Epithelial cell of proximal tubule (primary cell): ENCODE measurements around the gene PPCDC. TPM values are rescaled to one million over a fixed set of nuclear protein-coding genes. Genes with fewer than 3 reads are reported as not detected.
A peak's percentile ranks its signal among the peaks of the same experiment; 100 is the strongest.

Experiments
- DNase-seq: peaks from one replicate; pipeline ENCODE4 v3.0.0-alpha.2; 2011; ENCODE audit warnings: low read depth
- H3K4me3 ChIP-seq: 2 replicates; pipeline ENCODE4 v1.5.1; 2011; ENCODE audit warnings: low read depth, mild to moderate bottlenecking, low read length
- total RNA-seq: library from RNA; depleted of rRNA; stranded (reverse); fragments of >200 nt; gene quantifications from 2 replicates; pipeline ENCODE4 v1.2.3, GENCODE V29; 2015
- TF ChIP-seq, protein P1 (sequence below): conservative IDR thresholded peaks from 2 replicates; pipeline ENCODE4 v1.5.1; 2012; ENCODE audit warnings: low read depth, mild to moderate bottlenecking, low read length

Gene PPCDC
- total RNA-seq, 1 donor from 2014 or later, result 26.1 TPM

DNA sequence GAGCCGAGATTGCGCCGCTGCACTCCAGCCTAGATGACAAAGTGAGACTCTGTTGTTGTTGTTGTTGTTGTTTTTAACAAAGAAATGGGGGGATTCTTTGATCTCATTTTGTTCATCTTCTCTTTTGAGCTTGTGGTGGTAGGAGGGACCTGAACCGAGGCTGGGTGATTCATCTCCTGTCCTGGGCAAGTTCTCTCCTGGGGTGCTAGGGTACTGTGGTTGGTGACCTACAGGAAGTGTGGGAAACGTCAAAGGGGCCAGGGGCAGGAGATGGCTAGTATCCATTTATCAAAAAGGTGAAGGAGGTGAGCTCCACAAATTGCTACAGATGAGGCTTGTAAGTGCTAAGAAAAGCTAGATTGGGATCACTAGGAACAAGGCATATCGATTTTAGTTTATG is 14.3 kb downstream of the PPCDC start:
- TF ChIP-seq, protein P1, sequence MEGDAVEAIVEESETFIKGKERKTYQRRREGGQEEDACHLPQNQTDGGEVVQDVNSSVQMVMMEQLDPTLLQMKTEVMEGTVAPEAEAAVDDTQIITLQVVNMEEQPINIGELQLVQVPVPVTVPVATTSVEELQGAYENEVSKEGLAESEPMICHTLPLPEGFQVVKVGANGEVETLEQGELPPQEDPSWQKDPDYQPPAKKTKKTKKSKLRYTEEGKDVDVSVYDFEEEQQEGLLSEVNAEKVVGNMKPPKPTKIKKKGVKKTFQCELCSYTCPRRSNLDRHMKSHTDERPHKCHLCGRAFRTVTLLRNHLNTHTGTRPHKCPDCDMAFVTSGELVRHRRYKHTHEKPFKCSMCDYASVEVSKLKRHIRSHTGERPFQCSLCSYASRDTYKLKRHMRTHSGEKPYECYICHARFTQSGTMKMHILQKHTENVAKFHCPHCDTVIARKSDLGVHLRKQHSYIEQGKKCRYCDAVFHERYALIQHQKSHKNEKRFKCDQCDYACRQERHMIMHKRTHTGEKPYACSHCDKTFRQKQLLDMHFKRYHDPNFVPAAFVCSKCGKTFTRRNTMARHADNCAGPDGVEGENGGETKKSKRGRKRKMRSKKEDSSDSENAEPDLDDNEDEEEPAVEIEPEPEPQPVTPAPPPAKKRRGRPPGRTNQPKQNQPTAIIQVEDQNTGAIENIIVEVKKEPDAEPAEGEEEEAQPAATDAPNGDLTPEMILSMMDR, result no peak
- H3K4me3 ChIP-seq, result no peak overlapping the region
- DNase-seq, result no peak

DNA sequence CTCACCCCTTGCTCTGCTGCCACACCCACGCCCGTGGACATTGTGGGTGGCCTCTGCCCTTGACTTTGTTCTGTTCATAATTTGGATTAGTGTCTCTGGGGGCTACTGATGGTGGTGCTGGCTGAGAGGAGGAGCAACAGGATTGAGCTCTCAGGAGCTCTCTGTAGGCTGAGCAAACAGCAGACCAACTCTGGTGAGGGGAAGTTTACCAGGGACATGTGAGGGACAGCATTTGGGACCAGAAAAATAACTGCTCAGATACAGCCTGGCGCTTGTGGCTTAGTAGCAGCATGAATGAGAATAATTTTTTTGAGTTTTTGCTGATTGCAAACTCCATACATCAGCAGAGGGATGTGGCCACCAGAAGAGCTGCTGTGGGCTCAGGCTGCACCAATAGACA is 14.8 kb downstream of the PPCDC start:
- no peak for DNase-seq
- no peak overlapping the region for H3K4me3 ChIP-seq
- TF ChIP-seq, protein P1, result no peak

DNA sequence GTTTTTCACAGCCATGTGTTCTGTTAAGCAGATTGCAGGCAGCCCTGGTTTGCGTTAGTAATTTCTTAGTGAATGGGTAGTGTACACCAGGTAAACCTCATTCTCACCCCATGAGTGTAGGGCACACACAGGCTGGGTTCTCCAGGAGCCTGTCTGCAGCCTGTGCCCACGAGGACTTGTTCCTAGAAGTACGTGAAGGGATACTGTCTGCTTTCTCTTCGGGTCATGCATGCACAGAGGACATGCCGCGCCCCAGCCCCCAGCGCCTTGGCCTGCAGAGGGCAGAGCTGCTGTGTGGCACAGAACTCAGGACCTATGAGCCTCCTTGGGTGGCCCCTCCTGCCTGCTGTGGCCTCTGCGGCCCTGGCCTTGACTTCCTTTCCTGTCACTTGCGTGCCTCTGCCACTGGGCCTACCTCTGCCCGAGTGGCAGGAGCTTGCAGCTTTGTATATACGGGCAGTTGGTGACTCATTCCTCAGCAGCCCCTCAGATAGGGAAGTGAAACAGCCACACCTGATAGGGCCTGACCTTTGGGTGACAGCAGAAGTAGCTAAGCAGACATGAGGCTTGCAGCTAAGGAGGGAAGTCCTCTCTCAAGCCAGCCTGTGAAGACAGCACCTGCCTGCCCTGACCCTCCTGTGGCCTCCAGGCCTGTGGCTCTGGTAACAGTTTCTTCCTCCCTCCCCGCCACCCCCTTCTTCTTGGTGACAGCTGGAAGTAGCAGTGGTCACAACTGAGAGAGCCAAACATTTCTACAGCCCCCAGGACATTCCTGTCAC is 19.5 kb downstream of the PPCDC start:
- TF ChIP-seq, protein P1, result peak; percentile 58
- no peak for DNase-seq
- no peak overlapping the region for H3K4me3 ChIP-seq

DNA sequence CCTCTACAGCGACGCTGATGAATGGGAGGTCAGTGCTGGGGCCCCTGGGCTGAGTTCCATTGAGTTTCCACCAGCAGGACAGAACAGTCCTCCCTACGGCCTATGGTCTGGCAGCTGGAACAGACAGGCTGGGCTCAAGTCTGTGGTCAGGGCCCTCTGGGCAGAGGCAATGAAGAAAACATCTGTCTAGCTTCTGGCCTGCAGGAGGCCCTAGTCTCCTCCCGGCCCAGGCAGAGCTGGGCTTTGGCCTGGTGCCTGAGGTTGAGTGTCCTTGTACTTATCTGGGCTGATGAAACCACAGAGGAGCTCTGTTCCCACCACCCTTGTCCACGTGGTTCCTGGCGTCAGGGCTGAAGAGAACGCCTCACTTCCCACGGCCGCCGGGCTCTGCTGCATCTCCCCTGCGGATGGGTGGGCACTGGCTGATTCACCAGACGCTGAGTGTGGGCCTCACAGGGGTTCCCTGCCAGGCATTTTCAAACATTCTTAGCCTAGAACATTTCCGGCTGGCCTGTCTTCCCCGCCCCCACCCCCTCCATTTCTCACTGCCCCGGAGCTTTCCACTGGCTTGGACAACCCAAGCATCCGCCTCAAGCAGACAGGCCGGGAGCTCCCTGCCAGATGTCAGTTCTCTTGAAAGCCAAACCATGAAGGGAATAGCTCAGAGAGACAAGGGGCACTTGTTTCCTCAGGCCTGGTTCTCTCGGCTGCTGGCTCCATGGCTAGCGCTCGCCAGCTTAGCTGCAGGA is 20.3 kb downstream of the PPCDC start:
- TF ChIP-seq, protein P1, result peak; percentile 52
- no peak overlapping the region for H3K4me3 ChIP-seq

DNA sequence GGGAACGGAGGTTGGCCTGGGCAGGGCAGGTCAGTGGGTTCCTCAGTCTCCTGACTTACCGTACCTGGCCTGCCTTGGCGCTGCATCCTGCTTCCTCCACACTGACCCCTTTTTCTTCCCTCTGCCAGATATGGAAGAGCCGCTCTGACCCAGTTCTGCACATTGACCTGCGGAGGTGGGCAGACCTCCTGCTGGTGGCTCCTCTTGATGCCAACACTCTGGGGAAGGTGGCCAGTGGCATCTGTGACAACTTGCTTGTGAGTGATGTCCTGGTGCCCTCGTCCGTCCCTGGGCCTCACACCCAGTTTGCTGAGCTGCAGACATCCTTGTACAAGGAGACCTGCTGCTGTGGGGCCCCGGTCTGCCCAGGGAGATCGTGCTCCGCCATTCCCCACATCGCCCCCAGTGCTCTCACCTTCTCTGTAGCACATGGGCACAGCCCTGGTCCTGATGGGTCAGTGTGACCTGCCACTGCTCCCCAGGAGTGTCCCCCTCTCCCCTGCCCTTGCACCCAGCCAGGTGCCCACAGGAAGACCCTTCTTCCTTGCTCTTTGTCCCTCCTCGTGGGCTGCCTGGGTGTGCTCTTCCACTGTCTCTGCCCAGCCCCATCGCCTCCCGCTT is 21.0 kb downstream of the PPCDC start:
- no peak overlapping the region for H3K4me3 ChIP-seq
- TF ChIP-seq, protein P1, result no peak
- no peak for DNase-seq

More for the DNA sequence above, 20.3 kb downstream of the PPCDC start:
- peak; percentile 49 for DNase-seq

DNA sequence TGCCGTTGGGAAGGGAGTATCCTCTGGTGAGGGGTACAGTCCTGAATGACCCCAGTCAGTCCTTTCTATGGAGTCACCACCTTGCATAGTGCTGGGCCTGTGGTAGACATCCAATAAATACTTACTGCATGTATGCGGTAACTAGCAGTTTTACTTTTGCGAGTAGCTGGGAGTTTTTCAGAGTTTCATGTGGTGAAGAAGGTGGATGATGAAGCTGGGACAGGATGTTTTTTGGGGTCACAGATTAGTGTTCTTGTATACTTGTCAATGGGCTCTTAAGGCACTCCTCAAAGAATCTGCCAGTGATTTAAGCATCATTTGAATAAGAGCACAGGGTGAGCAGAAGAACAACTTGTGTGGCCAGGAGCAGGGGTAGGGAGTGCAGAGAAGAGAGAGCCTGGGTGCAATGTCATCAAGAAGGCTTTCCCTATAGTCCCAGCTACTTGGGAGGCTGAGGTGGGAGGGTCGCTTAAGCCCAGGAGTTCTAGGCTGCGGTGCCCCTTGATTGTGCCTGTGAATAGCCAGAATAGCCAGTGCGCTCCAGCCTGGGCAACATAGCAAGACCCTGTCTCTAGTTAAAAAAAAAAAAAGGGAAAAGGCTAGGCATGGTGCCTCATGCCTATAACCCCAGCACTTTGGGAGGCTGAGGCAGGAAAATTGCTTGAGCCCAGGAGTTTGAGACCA is 22.1 kb downstream of the PPCDC start:
- DNase-seq, result no peak
- H3K4me3 ChIP-seq, result no peak overlapping the region
- TF ChIP-seq, protein P1, result no peak
